AG09319 (cell line): ENCODE measurements around the gene ABCB6.

ENCODE experiments used
- DNase-seq: peaks from one replicate; pipeline ENCODE4 v3.0.0-alpha.2; 2010; ENCODE audit warnings: low read depth; ENCODE audit errors: extremely low read depth
- TF ChIP-seq, protein P1 (sequence below): IDR thresholded peaks from 2 replicates; pipeline ENCODE4 v1.5.1; 2011; ENCODE audit warnings: low read depth, mild to moderate bottlenecking, inconsistent platforms, low read length, moderate library complexity

ABCB6 gene

DNA sequence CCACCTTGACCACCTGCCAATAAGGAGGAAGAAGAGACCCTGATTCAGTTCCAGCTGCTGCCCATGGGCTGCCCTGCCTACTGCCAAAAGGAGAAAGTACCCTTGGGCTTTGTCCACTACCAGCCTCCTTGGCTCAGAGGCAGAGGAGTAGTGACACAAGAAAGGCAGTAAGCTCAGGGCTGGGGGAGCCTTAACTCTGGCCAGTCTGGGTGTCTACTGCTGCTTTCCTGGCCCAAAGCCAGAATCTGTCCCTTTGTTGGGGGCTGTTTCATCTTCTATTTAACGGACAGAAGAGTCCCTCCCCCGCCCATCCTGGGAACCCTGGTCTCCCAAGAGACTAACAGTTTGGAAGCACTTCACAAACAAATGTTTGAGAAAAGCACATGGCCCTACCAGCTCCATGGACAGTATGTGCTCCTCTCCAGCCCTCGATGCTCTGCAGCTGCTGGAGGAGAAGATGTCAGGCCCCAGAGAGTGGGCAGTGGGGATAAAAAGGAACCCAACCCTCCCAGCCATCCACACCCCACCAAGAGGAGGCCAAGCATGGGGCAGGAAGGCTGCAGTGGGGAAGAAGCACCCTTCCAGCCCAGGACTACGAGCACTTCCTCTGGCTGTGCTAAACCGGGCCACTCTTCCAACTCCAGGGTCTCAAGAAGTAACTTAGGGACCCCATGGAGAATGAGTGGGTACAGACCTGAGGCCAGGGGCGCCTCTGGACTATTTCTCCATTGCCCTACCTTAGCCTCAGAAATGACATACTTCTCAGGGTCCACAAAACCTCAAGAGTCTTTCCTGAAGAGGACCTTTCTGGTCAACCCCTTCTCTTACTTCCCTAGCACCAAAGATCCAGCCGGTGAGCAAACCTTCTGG, 9.5 kb upstream of the ABCB6 start:
- TF ChIP-seq, protein P1, sequence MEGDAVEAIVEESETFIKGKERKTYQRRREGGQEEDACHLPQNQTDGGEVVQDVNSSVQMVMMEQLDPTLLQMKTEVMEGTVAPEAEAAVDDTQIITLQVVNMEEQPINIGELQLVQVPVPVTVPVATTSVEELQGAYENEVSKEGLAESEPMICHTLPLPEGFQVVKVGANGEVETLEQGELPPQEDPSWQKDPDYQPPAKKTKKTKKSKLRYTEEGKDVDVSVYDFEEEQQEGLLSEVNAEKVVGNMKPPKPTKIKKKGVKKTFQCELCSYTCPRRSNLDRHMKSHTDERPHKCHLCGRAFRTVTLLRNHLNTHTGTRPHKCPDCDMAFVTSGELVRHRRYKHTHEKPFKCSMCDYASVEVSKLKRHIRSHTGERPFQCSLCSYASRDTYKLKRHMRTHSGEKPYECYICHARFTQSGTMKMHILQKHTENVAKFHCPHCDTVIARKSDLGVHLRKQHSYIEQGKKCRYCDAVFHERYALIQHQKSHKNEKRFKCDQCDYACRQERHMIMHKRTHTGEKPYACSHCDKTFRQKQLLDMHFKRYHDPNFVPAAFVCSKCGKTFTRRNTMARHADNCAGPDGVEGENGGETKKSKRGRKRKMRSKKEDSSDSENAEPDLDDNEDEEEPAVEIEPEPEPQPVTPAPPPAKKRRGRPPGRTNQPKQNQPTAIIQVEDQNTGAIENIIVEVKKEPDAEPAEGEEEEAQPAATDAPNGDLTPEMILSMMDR = no peak
- DNase-seq = no peak

DNA sequence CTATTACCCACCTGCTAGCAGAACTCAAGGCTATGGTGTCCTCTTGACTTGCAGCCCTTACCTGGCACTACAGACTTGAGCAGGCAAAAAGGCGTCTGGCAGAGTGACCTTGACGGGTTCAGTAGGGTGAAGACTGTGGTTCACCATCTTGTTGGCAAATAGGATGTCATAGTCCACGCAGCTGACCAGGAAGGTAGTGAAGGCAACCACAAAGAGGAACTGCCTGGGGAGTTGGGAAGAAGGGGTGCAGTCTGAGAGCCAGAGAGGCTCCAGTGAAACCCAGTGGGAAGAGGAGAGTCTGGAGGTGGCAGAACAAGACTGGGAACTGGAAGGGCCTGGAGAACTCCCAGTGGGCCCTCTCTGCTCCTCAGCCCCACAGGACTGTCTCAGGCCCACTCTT, 6.6 kb upstream of the ABCB6 start:
- TF ChIP-seq, protein P1 = no peak
- DNase-seq = no peak

DNA sequence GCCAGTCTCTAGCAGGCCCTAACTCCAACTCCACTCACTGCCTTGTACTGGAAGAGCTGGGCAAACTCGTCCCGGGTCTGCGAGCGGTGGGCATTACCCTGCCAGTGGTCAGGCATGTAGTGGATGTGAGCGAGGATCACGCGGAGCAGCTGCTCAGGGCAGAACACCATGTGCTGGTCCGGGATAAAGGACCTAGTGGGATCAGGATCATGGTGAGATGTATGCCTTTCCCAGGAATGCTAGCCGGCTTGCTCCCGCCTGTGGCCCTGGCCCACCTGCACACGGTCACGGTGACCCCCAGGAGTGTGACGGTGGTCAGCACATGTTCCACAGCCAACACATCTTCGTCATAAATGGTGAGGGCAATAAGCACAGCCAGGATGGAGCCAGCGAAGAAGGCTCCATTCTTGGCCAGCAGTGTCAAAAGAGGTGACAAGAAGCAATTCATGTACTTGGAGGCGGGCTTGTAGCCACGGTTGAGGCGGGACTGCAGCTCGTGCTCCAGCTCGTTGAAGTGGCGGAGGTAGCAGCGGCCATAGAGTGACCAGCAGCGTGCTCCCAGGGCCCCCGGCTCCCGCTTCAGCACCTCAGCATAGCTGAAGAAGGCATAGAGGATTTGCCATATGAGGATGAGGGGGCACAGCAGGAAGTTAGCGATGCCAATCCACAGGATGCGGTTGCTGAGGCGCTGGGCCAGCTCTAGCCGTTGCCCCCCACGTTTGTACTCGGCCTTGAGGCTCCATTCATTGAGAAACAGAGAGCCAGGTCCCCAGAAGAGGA, 5.3 kb upstream of the ABCB6 start:
- no peak for DNase-seq
- TF ChIP-seq, protein P1 = no peak

DNA sequence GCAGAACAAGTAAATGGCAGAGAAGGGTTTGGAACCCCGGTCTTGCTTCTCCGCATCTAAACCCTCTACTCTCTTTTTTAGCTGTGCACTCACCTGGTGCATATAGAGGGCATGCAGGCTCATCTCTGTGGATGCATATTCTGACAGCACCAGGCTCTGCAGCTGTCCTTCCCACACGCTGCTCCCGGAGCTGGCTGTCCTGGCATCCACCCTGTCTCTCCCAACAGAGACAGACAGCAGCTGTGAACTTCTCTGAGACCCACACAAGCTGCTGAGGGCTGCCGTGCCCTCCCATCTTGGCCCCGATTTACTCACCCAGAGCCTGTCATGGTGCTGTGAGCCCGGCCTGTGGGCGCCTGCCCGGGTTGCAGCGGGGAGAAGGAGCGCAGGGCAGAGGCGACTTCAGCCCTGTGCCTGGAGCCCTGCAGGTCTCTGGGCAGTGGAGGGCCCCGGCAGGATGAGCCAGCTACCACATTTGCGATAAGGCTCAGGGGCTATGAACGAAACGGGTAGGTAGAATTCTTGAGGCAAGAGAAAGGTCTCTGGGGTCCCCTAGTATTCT, 3.3 kb upstream of the ABCB6 start:
- TF ChIP-seq, protein P1 = no peak
- no peak for DNase-seq

DNA sequence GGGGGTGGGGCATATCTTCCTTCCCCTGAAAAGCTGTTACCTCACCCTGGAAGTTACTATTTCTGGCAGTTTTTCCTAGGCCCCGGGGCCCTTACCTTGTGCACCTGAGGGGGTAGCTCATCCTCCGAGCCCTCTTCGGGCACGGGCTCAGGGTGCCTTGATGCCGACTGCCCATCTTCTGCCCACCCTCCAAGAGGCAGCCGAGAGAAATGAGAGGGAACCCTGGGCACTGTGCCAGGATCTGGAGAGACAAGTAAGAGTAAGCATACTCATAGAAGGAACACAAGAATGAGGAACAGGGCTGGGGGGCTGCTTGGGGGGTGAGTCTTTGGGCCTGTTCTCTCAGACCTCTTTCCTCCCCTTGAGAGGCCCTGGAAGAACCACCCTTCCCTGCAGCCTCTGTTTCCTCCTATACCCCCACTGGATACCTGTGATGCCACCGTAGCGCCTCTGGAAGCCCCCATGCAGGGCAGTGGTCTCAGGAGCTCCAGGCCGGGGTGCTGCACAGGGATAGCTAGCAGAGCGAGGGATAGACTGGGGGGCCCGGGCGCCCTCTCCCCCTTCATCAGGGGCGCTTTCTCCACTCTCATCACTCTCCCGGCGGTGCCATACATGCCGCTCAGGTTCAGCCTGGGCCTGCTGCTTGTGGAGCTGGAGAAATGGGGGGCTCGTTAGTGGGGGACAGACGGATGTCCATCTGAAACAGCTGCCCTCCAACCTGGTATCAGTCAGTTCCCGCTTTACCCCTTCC, 2.1 kb upstream of the ABCB6 start:
- DNase-seq = no peak
- TF ChIP-seq, protein P1 = no peak

DNA sequence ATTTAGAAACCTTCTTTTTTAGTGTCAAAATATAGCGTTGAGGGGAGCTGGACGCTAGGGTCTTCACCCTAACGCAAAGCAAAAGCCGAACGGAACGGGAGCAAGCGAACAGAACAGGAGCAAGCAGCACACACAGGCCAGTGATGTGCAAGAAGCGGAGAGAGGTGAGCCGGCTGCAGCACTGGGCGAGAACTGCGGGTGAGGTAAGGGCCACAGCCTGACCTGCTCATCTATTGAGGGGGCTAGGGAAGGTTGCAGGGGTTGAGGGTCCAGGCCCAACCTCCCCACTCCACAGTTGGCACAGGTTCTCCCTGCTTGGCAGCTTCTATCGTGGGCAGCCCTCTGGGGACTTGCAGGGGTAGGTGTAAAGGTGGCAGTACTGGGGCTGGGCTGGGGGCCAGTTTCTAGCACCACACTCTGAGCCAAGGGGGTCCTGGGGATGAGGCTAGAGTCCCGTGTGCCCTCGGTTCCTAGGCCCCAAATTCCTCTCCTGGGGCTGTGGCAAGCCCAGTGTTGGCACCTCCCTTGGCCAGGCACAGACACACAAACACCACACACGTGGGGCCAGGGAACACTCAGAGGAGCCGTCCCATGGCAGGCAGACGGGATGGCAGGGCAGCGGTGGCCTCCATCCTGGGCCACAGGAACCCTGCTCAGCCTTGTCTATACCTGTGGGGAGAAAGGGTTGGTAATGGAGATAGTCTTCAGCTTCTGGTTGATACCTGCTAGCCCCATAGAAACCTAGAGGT, 1.2 kb upstream of the ABCB6 start:
- no peak for DNase-seq
- TF ChIP-seq, protein P1 = no peak
